GM18870 (cell line): ENCODE results near the gene ALDH3B1.

Experiments
- ATAC-seq: cut with Tn5 transposase; IDR thresholded peaks from one replicate; pipeline ENCODE4 v1.9.1; 2021; ENCODE audit warnings: moderate library complexity; ENCODE audit not compliant: unreplicated experiment

ALDH3B1 gene

GRCh38 chr11:68027667-68028066 is 17.5 kb downstream of the ALDH3B1 start:
- ATAC-seq = no peak

GRCh38 chr11:68028802-68029545 is 18.8 kb downstream of the ALDH3B1 start:
- ATAC-seq = no peak

GRCh38 chr11:68030318-68031143 is 20.4 kb downstream of the ALDH3B1 start, which contains the start of gene NDUFS8:
Gene NDUFS8 (plus strand): TSS chr11:68030681. CDS start chr11:68032152, 1,471 bp downstream.
- peak; percentile 96 for ATAC-seq

- ATAC-seq = no peak
Observed at GRCh38 chr11:68031144-68031464, 21.0 kb downstream of the ALDH3B1 start.

- no peak for ATAC-seq
Observed at GRCh38 chr11:68032003-68032402, 21.9 kb downstream of the ALDH3B1 start.

GRCh38 chr11:68032997-68033707 is 23.0 kb downstream of the ALDH3B1 start:
- ATAC-seq = no peak

- no peak for ATAC-seq
Observed at GRCh38 chr11:68033708-68034045, 23.6 kb downstream of the ALDH3B1 start.

GRCh38 chr11:68035266-68035876 is 25.2 kb downstream of the ALDH3B1 start:
- ATAC-seq = no peak

- ATAC-seq = no peak
Observed at GRCh38 chr11:68036141-68036716, 26.1 kb downstream of the ALDH3B1 start.

GRCh38 chr11:68036717-68037239 is 26.7 kb downstream of the ALDH3B1 start:
- ATAC-seq = no peak

GRCh38 chr11:68037411-68038225 is 27.5 kb downstream of the ALDH3B1 start:
- no peak for ATAC-seq

- ATAC-seq = no peak
Observed at GRCh38 chr11:68038226-68038717, 28.1 kb downstream of the ALDH3B1 start.

GRCh38 chr11:68038718-68039525 is 28.8 kb downstream of the ALDH3B1 start, which contains the start of gene TCIRG1:
Gene TCIRG1 (plus strand): TSS chr11:68039025. CDS start chr11:68041272, 2,247 bp downstream.
- no peak for ATAC-seq

GRCh38 chr11:68039526-68040086 is 29.5 kb downstream of the ALDH3B1 start:
- ATAC-seq = no peak

GRCh38 chr11:68040101-68040956 is 30.2 kb downstream of the ALDH3B1 start:
- ATAC-seq = peak; percentile 50

- ATAC-seq = no peak
Observed at GRCh38 chr11:68040957-68041591, 30.9 kb downstream of the ALDH3B1 start.
